Suppressor macrophage treated with lipopolysaccharide for 4 hours (primary cell): Measurements from ENCODE around the gene CERT1.
"Not testable (repeated sequence)": the region's sequence is repeated elsewhere in the genome, so short reads cannot be mapped to it uniquely, and the experiment has no call there.

Experiments
- DNase-seq: peaks from one replicate; pipeline ENCODE4 v3.0.0-alpha.2; 2020

Gene CERT1

GRCh38 chr5:75522025-75522424 is 10.6 kb upstream of the CERT1 start:
- DNase-seq: no peak

- no peak for DNase-seq
Observed at GRCh38 chr5:75521195-75521594, 9.8 kb upstream of the CERT1 start.

- DNase-seq: no peak
Observed at GRCh38 chr5:75519761-75520160, 8.3 kb upstream of the CERT1 start.

DNA sequence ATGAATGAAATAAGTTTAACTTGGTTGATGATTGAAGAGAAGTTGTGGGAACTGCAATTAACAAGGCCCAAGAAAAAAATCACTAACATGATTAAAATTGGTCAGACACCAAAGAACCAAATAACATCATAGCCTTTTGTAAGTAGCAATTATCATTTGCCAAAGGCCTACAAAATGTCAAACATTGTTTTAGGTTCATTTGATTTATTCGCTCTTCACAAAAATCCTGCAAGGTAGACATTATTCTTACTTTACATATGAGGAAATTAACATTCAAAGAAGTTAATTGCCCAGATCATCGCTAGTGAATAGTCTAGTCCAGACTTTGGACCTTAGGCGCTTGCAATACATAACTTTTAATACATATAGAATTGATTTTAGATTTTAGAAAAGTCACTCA is 2.9 kb upstream of the CERT1 start:
- DNase-seq: no peak

- DNase-seq: no peak
Observed at GRCh38 chr5:75513841-75514240, 2.4 kb upstream of the CERT1 start.

GRCh38 chr5:75512383-75513074 is 1.1 kb upstream of the CERT1 start:
- peak; percentile 16 for DNase-seq

DNA sequence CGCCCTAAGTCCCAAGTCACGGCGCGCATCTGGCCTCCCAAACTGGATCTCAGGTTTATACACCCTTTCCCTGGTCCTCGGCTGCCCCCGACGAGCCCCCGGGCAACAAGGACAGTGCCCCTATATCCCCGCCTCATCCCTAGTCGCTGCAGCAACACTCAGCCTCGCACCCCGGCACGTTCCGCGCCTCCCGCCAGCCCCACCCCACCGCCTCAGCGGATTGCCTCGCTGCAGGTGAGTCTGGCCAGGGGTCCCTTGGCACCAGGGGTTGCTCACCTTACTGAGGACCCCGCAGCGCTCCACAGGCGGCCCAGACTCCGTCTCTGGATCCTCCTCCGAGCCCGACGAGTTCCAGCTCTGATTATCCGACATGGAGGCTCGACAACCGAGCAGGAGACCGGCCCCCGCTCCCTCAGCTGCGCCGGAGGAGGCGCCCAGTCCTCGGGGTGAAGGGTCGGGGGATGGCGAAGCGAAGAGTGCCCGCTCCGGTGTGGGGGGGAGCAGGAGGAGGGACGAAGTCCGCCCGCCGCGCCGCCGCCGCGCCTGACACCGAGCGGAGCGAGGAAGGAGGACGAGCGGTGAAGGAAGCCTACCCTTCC is 494 bp downstream of the CERT1 start:
- DNase-seq: no peak

DNA sequence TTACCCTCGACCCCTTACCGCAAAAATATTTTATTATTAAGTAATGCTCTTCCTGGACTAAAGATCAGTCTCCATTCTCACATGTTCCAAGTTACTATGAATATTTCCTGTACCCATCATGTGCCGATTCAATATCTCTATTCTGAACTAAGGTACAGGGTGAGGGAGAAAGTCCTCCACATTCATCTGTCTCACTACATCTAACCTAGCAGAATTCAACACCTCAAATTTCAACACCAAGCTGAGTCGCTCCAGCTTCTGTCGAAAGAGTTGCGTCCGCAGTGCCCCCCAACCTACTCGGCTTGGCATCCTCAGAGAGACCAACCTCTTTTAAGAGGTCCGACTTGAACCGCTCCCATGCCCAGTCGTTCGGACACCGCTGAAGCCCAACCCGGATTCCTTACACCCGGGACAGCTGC is 1.0 kb downstream of the CERT1 start:
- DNase-seq: peak; percentile 51

- peak; percentile 87 for DNase-seq
Observed at GRCh38 chr5:75509956-75510355, 1.5 kb downstream of the CERT1 start.

- peak; percentile 66 for DNase-seq
Observed at GRCh38 chr5:75509546-75509945, 1.9 kb downstream of the CERT1 start.

- DNase-seq: no peak
Observed at GRCh38 chr5:75507841-75508240, 3.6 kb downstream of the CERT1 start.

DNA sequence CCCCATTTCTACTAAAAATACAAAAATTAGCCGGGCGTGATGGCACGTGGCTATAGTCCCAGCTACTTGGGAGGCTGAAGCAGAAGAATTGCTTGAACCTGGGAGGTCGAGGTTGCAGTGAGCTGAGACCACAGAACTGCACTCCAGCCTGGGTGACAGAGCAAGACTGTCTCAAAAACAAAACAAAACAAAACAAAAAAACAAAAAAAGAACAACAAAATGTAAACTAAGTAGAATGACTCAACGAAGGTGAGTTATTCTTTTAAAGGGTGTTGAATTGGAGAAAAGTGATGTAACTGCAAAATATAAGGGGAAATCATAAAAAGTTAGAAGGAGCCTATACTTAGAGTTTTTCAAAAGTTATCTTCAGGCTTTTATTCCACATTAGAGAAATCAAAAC is 6.3 kb downstream of the CERT1 start:
- not testable (repeated sequence) for DNase-seq

DNA sequence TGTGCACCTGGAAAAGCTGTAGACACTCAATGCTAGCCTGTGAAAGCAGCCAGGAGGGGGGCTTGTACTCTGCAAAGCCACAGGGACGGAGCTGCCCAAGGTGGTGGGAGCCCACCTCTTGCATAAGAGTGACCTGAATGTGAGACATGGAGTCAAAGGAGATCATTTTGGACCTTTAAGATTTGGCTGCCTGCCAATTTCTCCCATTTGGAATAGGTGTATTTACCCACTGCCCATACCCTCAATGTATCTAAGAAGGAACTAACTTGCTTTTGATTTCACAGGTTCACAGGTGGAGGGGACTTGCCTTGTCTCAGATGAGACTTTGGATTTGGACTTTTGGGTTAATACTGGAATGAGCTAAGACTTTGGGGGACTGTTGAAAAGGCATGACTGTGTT is 12.6 kb downstream of the CERT1 start:
- DNase-seq: not testable (repeated sequence)

GRCh38 chr5:75498208-75498777 is 13.1 kb downstream of the CERT1 start:
- no peak for DNase-seq

- DNase-seq: no peak
Observed at GRCh38 chr5:75496026-75496425, 15.4 kb downstream of the CERT1 start.

GRCh38 chr5:75491621-75492020 is 19.8 kb downstream of the CERT1 start:
- DNase-seq: no peak

DNA sequence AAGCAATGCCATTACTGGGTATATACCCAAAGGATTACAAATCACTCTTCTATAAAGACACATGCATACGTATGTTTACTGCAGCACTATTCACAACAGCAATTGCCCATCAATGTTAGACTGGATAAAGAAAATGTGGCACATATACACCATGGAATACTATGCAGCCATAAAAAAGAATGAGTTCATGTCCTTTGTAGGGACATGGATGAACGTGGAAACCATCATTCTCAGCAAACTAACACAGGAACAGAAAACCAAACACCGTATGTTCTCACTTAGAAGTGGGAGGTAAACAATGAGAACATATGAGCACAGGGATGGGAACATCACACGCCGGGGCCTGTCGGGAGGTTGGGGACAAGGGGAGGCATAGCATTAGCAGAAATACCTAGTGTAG is 21.6 kb downstream of the CERT1 start:
- DNase-seq: not testable (repeated sequence)

GRCh38 chr5:75484605-75485004 is 26.8 kb downstream of the CERT1 start:
- no peak for DNase-seq

GRCh38 chr5:75482482-75482881 is 28.9 kb downstream of the CERT1 start:
- no peak for DNase-seq

DNA sequence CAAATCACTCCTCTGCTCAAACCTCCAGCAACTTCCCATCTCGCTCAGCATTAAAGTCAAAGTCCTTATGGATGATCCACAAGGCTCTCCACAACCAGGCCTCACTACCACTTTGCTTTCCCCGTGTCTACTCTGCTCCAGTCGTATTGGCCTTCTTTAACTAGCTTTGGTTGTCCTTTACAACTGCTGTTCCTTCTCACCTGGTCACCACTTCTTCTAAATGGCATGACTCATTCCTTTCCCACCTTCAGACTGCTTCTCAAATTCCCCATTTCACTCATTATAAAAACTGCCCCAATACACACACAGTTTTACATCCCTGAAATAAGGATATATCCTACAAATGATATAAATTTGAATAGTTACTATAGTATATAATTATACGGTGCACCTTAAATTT is 30.4 kb downstream of the CERT1 start:
- no peak for DNase-seq

DNA sequence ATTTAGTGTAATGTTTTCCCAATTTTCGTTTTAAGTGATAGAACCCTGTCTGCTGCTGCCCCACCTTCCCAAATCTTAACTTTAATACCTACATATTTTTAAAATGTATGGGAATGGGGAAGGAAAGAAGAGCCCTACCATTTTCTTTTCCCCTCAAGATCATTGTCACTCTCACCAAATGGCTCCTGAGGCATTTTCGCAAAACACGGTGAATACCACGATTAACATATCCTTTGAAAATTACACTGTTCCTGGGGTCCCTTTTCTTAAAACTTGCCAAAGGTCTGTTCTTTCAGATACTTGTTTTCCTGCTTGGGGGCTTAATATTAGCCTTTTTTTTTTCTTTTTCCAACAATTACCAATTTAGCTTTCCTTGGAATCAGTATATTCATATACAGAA is 36.1 kb downstream of the CERT1 start:
- no peak for DNase-seq

DNA sequence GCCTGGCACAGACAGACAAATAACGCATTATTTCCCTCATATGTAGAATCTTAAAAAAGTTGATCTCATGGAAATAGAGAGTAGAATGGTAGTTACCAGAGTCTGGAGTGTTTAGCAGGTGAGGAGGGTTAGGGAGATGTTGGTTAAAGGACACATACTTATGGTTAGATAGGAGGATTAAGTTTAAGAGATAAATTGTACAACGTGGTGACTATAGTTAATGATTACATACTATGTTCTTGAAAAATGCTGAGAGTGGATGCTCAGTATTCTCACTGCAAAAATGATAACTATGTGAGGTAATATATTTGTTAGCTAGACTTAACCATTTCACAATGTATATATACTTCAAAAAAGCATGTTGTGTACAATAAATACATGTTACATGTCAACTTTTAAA is 38.0 kb downstream of the CERT1 start:
- DNase-seq: no peak

DNA sequence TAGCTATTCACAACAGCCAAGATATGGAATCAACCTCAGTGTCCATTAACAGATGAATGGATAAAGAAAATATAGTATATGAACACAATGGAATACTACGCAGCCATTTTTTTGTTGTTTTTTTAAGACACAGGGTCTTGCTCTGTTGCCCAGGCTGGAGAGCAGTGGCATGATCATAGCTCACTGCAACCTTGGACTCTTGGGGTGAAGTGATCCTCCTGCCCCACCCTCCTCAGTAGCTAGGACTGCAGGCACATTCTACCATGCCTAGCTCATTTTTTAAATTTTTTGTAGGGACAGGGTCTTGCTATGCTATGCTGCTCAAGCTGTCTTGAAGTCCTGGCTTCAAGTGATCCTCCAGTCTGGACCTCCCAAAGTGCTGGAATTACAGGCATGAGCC is 38.5 kb downstream of the CERT1 start:
- no peak for DNase-seq

DNA sequence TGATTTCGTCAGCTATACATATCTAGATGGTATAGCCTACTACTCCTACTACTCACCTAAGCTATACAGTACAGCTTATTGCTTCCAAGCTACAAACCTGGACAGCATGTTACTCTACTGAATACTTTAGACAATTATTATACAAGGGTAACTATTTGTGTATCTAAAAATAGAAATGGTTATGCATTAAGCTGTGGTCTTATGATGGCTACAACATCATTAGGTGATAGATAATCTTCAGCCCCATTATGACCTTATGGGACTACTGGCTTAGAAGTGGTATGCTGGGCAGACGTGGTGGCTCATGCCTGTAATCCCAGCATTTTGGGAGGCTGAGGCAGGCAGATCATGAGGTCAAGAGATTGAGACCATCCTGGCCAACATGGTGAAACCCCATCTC is 40.2 kb downstream of the CERT1 start:
- no peak for DNase-seq

DNA sequence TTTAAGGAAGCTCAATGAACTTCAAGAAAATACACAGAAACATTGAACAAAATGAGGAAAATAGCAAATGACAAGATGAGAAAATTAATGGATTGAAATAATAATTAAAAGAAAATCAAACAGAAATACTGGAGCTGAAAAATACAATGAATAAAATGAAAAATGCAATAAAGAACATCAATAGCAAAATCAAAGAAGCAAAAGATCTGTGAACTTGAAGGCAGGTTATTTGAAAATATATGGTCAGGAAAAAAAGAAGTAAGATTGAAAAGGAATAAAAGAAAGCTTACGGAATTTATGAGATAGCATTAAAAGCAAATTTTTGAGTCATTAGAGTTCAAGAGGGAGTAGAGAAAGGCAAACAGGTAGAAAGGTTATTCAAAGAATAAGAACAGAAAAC is 42.4 kb downstream of the CERT1 start:
- no peak for DNase-seq
